Measurements from ENCODE around the gene AIDA.

- TF ChIP-seq CTCF (IDR thresholded peaks at IDR 0.05) (no peak), POLR2AphosphoS5 (IDR thresholded peaks at IDR 0.05) (no peak), POLR2A (IDR thresholded peaks at IDR 0.05) (no peak)
These were observed 57.4 kb downstream of the AIDA start for GRCh38 chr1:222654849-222655248.

Data from gastroesophageal sphincter (tissue), 3 donors.